CD1c-positive myeloid dendritic cell (primary cell): ENCODE measurements around the gene RARA.

ENCODE experiments used
- DNase-seq: peaks from one replicate; pipeline ENCODE4 v3.0.0-alpha.2; 2016; ENCODE audit errors: extremely low spot score

RARA gene

DNA sequence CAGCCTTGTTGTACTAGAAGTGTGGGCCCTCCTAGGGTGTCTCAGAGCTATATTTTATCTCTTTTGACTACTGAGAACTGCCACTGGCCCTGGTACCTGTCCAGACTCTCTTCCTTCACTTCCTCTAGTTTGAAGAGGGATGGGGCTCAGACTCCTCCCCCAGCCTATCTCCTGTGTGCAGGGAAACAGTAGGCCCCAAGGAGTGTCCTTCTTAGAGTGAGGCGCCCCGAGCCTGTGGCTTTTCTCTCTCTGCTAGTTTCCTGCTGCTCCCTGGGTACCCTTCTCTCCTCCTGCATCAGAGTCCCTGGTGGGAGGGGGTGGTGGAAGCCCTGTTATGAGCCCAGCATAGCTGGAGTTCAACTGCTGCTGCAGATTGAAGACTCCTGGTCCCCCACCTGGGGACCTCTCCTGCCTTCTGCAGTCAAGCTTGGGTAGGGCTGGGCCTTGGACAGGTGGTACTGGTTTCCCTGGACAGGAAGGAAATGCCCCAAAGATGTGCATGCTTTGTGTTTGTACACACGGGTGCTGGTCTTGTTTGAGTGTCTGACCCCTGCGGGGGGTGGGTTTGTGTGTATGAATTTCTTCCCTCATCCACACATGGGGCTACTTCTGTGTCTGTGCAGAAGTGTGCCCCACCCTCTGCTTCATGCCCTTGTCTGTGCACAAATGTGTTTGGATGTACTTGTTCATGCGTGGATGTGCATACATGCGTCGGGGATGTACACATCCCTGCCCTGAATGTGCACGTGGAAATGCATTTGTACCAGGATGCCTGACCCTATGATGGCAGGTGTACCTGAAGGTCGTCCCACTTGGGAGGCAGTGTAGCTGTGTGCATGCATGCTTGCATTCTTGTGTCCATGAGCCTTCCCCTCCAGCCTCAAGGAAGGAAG lies 6.9 kb downstream of the RARA start:
- DNase-seq: no peak

DNA sequence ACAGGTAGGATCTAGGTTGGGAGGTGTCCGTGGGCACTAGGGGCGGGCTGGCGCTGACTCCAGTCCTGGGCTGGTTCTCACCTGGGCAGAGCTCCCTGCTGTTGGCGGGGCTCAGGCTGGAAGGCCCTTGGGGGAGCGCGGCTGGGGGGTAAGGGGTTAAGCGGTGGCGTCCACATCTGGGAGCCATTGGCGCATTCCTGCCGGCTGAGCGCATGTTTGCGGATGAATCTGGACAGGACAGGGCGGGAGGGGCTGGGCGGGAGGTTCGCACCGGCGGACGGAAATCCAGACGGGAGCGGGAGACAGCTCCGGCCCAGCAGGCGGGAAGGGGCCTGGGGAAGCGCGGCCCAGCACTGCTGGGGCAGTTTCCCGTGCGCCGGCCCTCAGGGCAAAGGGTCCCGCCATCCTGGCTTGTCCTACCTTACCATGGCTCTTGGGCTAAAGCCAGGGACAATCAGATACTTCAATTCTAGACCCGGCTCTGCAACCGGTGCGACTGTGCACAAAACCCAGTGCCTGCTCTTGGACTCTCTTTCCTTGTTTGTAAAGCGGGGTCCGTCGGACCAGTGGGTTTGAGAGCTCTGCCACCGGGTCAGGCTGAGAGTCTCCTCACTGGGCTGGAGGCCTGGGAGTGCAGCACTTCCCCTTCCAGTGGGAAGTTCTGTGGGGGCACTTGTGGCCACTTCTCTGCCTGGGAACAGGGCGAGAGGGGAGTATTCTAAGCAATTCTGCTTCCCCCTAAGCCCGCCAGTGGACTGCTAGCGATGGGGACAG lies 7.8 kb downstream of the RARA start:
- DNase-seq: peak; percentile 77

- DNase-seq: peak; percentile 56
Observed at GRCh38 chr17:40317345-40317873, 8.4 kb downstream of the RARA start.

DNA sequence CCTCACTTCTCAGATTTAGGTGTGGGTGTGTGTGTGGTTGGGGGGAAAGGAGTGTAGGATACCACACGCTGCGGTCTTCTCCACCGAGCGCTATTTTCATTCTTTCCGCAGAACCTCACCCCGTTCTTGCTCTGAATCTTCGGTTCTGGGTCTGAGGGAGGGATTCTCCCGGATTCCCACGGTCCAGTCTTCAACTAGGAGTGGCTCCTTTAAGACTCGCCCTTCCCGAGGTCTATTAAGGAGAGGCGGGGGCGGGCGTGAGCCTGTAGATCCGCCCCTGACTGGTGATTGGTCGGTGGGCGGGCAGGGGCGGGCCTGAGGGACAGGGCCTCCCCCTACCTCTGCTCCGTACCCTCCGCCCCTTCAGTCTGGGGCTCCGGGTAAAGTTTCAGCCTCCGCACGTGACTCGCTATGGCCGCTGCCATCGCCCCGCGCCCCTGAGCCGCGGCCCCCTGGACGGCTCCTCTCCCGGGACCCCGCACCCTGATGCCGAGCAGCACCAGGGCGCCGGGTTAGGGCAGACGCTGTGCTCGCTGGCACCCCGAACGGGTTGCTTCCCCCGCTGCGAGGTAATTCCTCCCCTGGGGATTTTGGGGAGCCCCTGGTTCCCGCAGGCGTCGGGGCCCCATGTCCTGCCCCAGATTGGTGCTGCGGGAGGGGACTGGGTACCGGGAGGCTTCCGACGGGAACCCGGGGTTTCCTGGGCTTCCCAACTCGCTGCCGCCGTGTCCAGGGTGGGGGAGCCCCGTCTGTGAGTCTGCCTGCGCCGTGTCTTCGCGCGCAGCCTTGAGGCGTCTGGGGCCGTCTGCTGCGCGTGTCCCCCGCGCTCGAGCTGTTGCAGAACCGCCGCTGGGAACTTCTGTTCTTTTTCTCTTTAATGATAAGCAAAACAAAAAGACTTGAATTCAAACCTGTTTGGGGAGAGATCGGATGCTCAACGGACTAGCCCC lies 9.2 kb downstream of the RARA start:
- peak; percentile 96 for DNase-seq

DNA sequence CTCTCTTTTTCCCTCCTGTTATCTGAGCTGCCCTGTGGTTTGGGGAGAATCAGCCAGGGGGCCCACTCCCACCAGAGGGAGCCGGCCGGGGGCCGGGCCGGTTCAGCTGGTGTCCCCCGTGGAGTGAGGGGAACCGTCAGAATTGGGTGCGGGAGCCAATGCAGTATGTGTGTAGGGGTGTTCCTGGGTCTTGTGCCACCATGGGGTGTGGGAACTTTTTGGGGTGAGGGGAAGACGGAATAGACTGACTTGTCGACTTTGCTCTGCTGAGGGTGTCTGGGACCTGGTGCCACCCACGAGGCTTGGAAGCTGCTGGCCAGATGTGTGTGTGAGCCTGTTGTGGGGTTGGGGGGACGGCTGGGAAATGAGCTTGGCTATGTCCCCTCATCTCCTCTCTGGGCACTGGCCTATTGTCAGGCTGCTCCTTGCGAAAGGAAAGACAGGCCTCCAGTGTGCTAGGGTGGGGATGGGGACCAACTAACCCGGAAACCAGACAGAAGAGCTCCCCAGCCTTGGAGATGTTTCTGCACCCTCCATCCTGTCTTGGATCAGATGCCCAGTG lies 9.9 kb downstream of the RARA start:
- no peak for DNase-seq

DNA sequence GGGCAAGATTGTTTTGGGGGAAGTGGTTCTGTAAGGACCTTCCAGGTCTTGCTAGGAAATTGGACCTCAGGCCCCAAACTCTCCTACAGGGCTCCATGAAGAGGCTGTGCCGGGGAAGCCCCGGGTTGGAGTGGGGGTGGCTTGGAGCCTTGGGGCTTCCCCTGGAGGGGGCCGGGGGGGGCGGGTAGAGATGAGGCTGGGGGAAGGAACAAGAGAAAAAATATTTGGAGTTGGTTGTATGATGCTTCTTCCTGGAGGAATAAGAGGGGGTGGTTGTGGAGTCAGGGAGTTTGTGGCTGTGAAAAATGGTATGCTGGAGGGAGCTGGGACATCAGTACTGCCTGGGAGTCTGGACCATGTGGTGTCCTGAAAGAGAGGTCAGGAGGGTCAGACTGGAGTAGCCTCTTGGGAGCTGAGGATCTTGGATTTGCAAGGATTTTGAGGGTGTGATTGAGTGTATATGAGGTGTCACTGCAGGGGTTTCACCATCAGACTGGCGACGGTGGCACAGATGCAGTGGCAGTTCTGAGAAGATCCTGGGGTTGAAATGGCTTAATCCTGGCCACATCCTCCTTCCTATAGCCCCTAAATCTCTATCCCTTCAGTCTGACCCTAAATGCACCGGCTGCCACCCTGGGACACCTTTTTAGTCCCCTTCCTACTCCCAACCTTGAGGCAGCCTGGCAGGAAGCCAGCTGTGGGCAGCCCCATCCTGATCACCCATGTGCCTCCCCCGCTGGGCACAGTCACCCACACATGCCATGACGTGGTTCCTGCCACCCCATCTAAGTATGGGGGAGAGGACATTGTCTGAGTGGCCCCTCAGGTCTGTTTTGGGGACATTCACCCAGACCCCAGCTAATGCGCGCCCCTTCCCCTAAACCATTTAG lies 10.9 kb downstream of the RARA start:
- peak; percentile 67 for DNase-seq

DNA sequence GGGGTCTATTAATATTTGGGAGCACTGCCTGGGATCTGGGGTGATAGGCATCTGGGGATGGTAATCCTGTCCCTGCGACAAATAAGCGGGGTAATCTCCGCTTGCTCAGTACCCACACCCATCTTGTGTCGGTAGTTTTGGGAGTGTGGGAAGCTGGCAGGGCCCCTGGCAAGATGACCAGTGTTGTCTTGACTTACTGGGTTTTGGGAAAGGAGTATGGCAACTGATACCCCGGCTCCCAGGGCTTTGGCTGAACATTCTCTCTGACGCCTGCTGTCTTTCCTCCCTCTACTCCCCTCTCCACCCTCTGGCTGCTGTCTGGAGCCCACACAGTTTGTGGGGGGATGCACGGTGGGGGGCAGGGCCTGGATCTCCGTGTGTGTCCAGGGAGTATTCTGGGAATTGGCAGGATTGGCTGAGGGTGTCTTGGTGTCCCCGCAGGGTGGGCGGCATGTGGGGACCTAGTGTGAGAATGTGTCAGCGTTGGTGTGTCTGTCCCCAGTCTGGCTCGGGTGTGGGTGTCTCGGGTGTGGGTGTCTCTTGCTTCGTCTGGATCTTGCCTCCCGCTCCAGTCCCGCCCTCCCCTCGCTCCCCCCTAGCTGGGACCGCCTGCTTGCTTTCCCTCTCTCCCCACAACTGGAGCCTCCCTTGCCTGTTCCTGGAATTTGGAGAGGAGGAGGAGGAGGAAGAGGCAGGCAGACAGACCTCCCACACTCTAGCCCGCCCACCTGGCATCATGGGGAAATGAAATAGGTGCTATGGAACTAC lies 12.0 kb downstream of the RARA start:
- peak; percentile 59 for DNase-seq

GRCh38 chr17:40321524-40321929 lies 12.5 kb downstream of the RARA start:
- no peak for DNase-seq

- DNase-seq: no peak
Observed at GRCh38 chr17:40321961-40322357, 13.0 kb downstream of the RARA start.

- DNase-seq: peak; percentile 97
Observed at GRCh38 chr17:40322358-40323315, 13.7 kb downstream of the RARA start.

GRCh38 chr17:40323391-40324381 lies 14.7 kb downstream of the RARA start:
- DNase-seq: peak; percentile 71

GRCh38 chr17:40325156-40326013 lies 16.4 kb downstream of the RARA start:
- DNase-seq: peak; percentile 45

DNA sequence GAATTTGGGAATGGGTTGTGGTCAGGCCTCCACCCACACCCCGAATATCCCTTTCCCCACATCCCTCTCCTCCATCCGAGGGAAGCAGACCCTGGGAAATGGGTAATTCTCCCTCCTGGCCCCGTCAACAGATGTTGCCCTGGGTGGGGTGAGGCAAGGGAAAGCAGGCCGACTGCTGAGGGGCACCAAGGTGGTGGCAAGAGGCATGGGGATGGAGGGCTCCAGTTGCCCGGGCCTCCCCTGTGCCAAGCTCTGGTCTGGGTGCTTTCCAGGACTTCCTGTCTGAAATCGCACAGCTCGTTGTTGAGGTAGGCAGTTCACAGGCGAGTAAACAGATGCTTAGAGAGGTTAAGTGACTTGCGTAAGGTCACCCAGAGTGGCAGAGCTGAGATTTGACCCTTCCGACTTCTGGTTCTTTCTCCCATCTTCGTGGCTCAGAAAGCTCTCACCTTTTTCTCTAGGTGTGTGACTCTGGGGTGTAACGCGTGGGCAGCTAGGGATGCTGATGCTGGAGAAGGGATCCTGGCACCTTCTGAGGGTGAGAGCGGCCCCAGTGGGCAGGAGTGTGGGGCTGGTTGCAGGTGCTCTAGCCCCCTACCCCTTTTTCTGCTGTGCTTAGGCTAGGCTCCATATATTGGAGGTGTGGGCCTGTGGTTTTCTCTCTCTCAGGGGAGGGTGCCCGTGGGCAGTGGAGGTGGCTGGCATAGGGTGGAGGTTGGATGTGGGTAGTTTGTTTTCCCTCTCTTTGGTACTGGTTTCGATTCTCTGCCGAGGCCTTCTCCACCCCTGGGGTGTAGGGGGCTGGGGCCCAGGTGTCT lies 17.2 kb downstream of the RARA start:
- peak; percentile 49 for DNase-seq

DNA sequence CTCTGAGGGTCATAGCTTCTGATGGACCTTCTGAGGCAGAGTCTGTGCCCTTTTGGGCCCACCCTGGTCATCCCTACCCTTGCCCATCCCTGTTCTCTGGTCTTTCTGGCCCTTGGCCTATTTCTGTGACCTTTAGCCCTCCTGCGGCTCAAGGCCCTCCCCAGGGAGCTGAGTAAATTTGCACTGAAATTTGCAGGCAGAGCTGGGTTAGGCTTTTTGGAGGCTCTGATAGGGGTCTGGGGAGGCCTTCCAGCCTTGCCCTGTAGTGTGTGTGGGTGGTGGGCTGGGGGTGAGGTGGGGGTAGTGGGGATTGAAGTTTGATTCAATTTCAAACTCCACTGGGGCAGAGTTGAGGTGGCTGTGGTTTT lies 17.8 kb downstream of the RARA start:
- DNase-seq: no peak

GRCh38 chr17:40327244-40327729 lies 18.3 kb downstream of the RARA start:
- DNase-seq: no peak
